GM12865 (cell line): Measurements from ENCODE around the gene EGFL7.
A peak's percentile ranks its signal among the peaks of the same experiment; 100 is the strongest.
"Not testable (repeated sequence)": the region's sequence is repeated elsewhere in the genome, so short reads cannot be mapped to it uniquely, and the experiment has no call there.

Experiments
- DNase-seq: peaks from one replicate; pipeline ENCODE4 v3.0.0; 2010; ENCODE audit warnings: low read depth
- H3K4me3 ChIP-seq: 2 replicates; pipeline ENCODE4 v1.5.1; 2011; ENCODE audit warnings: mild to moderate bottlenecking, low read depth, low read length, control low read depth
- TF ChIP-seq, protein P1 (sequence below): IDR thresholded peaks from 2 replicates; pipeline ENCODE4 v1.5.1; 2011; ENCODE audit warnings: low read length, control low read depth, low read depth, inconsistent platforms; ENCODE audit not compliant: insufficient read depth; ENCODE audit errors: missing control alignments

Gene EGFL7

DNA sequence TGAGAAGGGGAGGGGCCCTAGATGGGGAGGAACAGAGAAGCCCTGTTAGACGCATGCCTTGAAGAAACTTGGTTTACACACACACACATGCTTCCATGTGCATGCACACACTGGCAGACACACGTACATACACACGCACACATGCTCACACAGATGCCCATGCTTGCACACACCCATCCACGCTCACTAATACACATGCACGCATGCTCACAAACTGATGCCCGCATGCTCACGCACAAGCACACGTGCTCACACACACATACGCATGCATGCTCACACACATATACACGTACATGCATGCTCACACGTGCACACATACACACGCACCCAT, 32.1 kb upstream of the EGFL7 start:
- TF ChIP-seq, protein P1, sequence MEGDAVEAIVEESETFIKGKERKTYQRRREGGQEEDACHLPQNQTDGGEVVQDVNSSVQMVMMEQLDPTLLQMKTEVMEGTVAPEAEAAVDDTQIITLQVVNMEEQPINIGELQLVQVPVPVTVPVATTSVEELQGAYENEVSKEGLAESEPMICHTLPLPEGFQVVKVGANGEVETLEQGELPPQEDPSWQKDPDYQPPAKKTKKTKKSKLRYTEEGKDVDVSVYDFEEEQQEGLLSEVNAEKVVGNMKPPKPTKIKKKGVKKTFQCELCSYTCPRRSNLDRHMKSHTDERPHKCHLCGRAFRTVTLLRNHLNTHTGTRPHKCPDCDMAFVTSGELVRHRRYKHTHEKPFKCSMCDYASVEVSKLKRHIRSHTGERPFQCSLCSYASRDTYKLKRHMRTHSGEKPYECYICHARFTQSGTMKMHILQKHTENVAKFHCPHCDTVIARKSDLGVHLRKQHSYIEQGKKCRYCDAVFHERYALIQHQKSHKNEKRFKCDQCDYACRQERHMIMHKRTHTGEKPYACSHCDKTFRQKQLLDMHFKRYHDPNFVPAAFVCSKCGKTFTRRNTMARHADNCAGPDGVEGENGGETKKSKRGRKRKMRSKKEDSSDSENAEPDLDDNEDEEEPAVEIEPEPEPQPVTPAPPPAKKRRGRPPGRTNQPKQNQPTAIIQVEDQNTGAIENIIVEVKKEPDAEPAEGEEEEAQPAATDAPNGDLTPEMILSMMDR, result no peak
- no peak for DNase-seq
- H3K4me3 ChIP-seq, result no peak overlapping the region

GRCh38 chr9:136631038-136632000, 31.4 kb upstream of the EGFL7 start:
- peak; percentile 87 for DNase-seq
- TF ChIP-seq, protein P1, result peak; percentile 95
- H3K4me3 ChIP-seq, result no peak overlapping the region

DNA sequence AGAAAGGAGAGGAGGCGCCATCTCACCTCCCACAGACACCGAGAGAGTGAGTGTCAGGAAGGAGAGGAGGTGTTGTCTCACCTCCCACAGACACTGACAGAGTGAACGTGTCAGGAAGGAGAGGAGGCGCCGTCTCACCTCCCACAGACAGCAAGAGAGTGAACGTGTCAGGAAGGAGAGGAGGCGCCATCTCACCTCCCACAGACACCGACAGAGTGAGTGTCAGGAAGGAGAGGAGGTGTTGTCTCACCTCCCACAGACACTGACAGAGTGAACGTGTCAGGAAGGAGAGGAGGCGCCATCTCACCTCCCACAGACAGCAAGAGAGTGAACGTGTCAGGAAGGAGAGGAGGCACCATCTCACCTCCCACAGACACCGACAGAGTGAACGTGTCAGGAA, 30.6 kb upstream of the EGFL7 start:
- H3K4me3 ChIP-seq, DNase-seq: not testable (repeated sequence)

DNA sequence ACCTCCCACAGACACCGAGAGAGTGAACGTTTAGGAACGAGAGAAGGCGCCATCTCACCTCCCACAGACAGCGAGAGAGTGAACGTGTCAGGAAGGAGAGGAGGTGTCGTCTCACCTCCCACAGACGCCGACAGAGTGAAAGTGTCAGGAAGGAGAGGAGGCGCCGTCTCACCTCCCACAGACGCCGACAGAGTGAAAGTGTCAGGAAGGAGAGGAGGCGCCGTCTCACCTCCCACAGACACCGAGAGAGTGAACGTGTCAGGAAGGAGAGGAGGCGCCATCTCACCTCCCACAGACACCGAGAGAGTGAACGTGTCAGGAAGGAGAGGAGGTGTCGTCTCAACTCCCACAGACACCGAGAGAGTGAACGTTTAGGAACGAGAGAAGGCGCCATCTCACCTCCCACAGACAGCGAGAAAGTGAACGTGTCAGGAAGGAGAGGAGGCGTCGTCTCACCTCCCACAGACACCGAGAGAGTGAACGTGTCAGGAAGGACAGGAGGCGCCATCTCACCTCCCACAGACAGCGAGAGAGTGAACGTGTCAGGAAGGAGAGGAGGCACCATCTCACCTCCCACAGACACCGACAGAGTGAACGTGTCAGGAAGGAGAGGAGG, 30.1 kb upstream of the EGFL7 start:
- not testable (repeated sequence) for H3K4me3 ChIP-seq, DNase-seq

GRCh38 chr9:136634904-136635303, 27.8 kb upstream of the EGFL7 start:
- no peak for DNase-seq
- no peak overlapping the region for H3K4me3 ChIP-seq
- TF ChIP-seq, protein P1, result no peak

- TF ChIP-seq, protein P1, result no peak
- DNase-seq, result no peak
- H3K4me3 ChIP-seq, result no peak overlapping the region
Observed at GRCh38 chr9:136640171-136641111, 22.3 kb upstream of the EGFL7 start.

DNA sequence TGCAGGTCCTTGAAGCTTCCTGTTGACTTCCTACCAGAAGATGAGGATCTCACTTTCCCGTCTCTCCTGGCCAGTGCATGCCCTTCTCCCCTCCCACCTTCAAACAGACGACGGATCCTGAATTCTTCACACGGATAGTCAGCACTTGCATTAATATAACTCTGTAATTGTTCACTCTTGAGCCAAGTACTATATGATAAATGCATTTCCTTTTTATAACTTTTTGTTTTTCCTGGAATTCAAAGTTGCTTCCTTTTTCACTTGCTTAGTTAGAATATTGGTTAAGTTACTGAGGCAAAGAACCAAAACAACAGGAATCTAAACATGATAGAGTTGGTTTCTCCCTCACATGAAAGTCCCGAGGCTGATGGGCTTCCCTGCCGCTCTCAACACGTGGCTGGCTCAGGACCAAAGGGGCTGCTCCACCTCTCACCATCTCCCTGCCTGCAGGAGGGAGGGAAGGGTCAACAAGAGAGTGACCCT, 20.2 kb upstream of the EGFL7 start:
- no peak overlapping the region for H3K4me3 ChIP-seq
- TF ChIP-seq, protein P1, result no peak
- no peak for DNase-seq
